HCT116 (cell line): ENCODE data around the gene FRG1. TPM values are rescaled to one million over a fixed set of nuclear protein-coding genes. Genes with fewer than 3 reads are reported as not detected.
A peak's percentile ranks its signal among the peaks of the same experiment; 100 is the strongest.
"Not testable (repeated sequence)": the region's sequence is repeated elsewhere in the genome, so short reads cannot be mapped to it uniquely, and the experiment has no call there.

Experiments
- ATAC-seq: fragments of 200-7000 bp; cut with Tn5 transposase; 2 replicates; pipeline ENCODE4 v1.9.1; 2020; ENCODE audit warnings: mild to moderate bottlenecking, moderate library complexity
- BruUV-seq: library from RNA; stranded (reverse); fragments of 400-500 nt; replicated peaks from 2 replicates; lab custom pipeline; 2021; lab: Mats Ljungman, UMichigan
- CTCF ChIA-PET: fragments of 300-600 bp; sonication (Branson Sonifier 250); formaldehyde crosslinking; loops from one replicate; lab custom pipeline; 2021; ENCODE audit warnings: antibody characterized with exemption; lab: Charles Lee
- POLR2A ChIA-PET: fragments of 300-600, 350-600 bp; sonication (Branson Sonifier 250); formaldehyde crosslinking; loops from one replicate; lab custom pipeline; 2021; ENCODE audit warnings: antibody characterized with exemption; lab: Charles Lee
- RAD21 ChIA-PET, 2 experiments: fragments of 300-600 bp; sonication (Branson Sonifier 250); formaldehyde crosslinking; loops; one replicate each; lab custom pipeline; 2023; ENCODE audit warnings: low total read pairs in 2 of 2; ENCODE audit not compliant: uncharacterized antibody in 2 of 2, unreplicated experiment in 2 of 2, low non-redundant PET in 1 of 2; lab: Charles Lee
- DNase-seq: peaks from one replicate; pipeline ENCODE4 v3.0.0-alpha.2; 2010; ENCODE audit warnings: low read depth, low spot score
- H2AFZ ChIP-seq: fragments of 200-600 bp; shearing (Covaris generic), sonication (generic); 2 replicates; pipeline ENCODE4 v1.6.1; 2017; ENCODE audit warnings: low read depth, mixed run types, mixed read lengths, antibody characterized with exemption, low read length; ENCODE audit not compliant: poor library complexity, severe bottlenecking
- H3K27ac ChIP-seq: 2 replicates; pipeline ENCODE4 v1.5.1; 2012; ENCODE audit warnings: low read depth, low read length
- H3K27me3 ChIP-seq: fragments of 200-600 bp; sonication (generic); 2 replicates; pipeline ENCODE4 v1.6.1; 2016; ENCODE audit warnings: mixed run types, low read length, mixed read lengths; ENCODE audit not compliant: insufficient read depth
- H3K36me3 ChIP-seq, 2 experiments: fragments of 200-500 bp in 1 of 2; fragments of 200-600 bp in 1 of 2; sonication (Bioruptor generic) in 1 of 2; sonication (generic) in 1 of 2; 2 replicates each; pipeline versions ENCODE4 v1.5.1 to v1.6.1; 2014 to 2016; ENCODE audit warnings: low read length in 2 of 2, inconsistent platforms in 1 of 2, mixed read lengths in 1 of 2, mixed run types in 1 of 2; ENCODE audit not compliant: insufficient read depth in 2 of 2, control insufficient read depth in 1 of 2
- H3K4me1 ChIP-seq, 2 experiments: fragments of 200-600 bp in 1 of 2; sonication (generic) in 1 of 2; 2 replicates each; pipeline versions ENCODE4 v1.5.1 to v1.6.1; 2012 to 2017; ENCODE audit warnings: low read length in 2 of 2, inconsistent platforms in 1 of 2, mild to moderate bottlenecking in 1 of 2, mixed read lengths in 1 of 2, mixed run types in 1 of 2, moderate library complexity in 1 of 2; ENCODE audit not compliant: insufficient read depth in 2 of 2, control insufficient read depth in 1 of 2
- H3K4me2 ChIP-seq: fragments of 200-600 bp; sonication (generic); 2 replicates; pipeline ENCODE4 v1.6.1; 2017; ENCODE audit warnings: mixed run types, low read length, mixed read lengths
- H3K4me3 ChIP-seq, 2 experiments: fragments of 200-600 bp in 1 of 2; sonication (generic) in 1 of 2; replicated peaks in 1 of 2; 2 replicates each; pipeline ENCODE4 v1.5.1; 2011 to 2016; ENCODE audit warnings: low read length in 2 of 2, control low read depth in 1 of 2, low read depth in 1 of 2, mild to moderate bottlenecking in 1 of 2, mixed read lengths in 1 of 2, mixed run types in 1 of 2
- H3K79me2 ChIP-seq: fragments of 200-600 bp; sonication (generic); 2 replicates; pipeline ENCODE4 v1.6.1; 2017; ENCODE audit warnings: mild to moderate bottlenecking, mixed run types, low read length, moderate library complexity, mixed read lengths; ENCODE audit not compliant: insufficient read depth
- H3K9ac ChIP-seq: fragments of 200-600 bp; sonication (generic); 2 replicates; pipeline ENCODE4 v1.6.1; 2016; ENCODE audit warnings: low read length, mixed read lengths
- H3K9me2 ChIP-seq: fragments of 200-600 bp; sonication (generic), shearing (Covaris generic); 2 replicates; pipeline ENCODE4 v1.6.1; 2017; ENCODE audit warnings: mixed run types, mild to moderate bottlenecking, moderate library complexity; ENCODE audit not compliant: insufficient read depth
- H3K9me3 ChIP-seq, 2 experiments: fragments of 200-500 bp in 1 of 2; fragments of 200-600 bp in 1 of 2; sonication (Bioruptor generic) in 1 of 2; sonication (generic) in 1 of 2; 2 replicates each; pipeline ENCODE4 v1.6.1; 2014 to 2017; ENCODE audit warnings: low read length in 2 of 2, mixed read lengths in 2 of 2, inconsistent platforms in 1 of 2, low read depth in 1 of 2, mild to moderate bottlenecking in 1 of 2, mixed run types in 1 of 2, moderate library complexity in 1 of 2; ENCODE audit not compliant: control insufficient read depth in 1 of 2, insufficient read depth in 1 of 2
- H4K20me1 ChIP-seq: fragments of 200-600 bp; sonication (generic), shearing (Covaris generic); 2 replicates; pipeline ENCODE4 v1.6.1; 2017; ENCODE audit warnings: mixed run types, mild to moderate bottlenecking, moderate library complexity; ENCODE audit not compliant: insufficient read depth
- ATF3 ChIP-seq: IDR thresholded peaks from 2 replicates; pipeline ENCODE4 v1.6.1; 2012
- CBX3 ChIP-seq: IDR thresholded peaks from 2 replicates; pipeline ENCODE4 v1.6.1; 2012; ENCODE audit warnings: low read depth
- CEBPB ChIP-seq: IDR thresholded peaks from 2 replicates; pipeline ENCODE4 v1.6.1; 2012; ENCODE audit warnings: low read depth
- EGR1 ChIP-seq: IDR thresholded peaks from 2 replicates; pipeline ENCODE4 v1.6.1; 2012; ENCODE audit warnings: low read depth
- ELF1 ChIP-seq: IDR thresholded peaks from 2 replicates; pipeline ENCODE4 v1.6.1; 2012; ENCODE audit warnings: low read depth, borderline replicate concordance
- EZH2 ChIP-seq: fragments of 200-600 bp; sonication (generic); IDR thresholded peaks from 2 replicates; pipeline ENCODE4 v1.6.1; 2017; ENCODE audit warnings: antibody characterized with exemption, mixed run types
- EZH2phosphoT487 ChIP-seq: fragments of 200-600 bp; IDR thresholded peaks from 2 replicates; pipeline ENCODE4 v1.6.1; 2018; ENCODE audit warnings: antibody characterized with exemption, borderline replicate concordance
- FOSL1 ChIP-seq: IDR thresholded peaks from 2 replicates; pipeline ENCODE4 v1.6.1; 2012; ENCODE audit warnings: low read depth
- JUND ChIP-seq: IDR thresholded peaks from 2 replicates; pipeline ENCODE4 v1.6.1; 2012
- MAX ChIP-seq: IDR thresholded peaks from 2 replicates; pipeline ENCODE4 v1.6.1; 2012
- POLR2AphosphoS5 ChIP-seq: IDR thresholded peaks from 2 replicates; pipeline ENCODE4 v1.6.1; 2011; ENCODE audit warnings: mild to moderate bottlenecking, low read depth, low read length, moderate library complexity
- RAD21 ChIP-seq: IDR thresholded peaks from 2 replicates; pipeline ENCODE4 v1.6.1; 2012; ENCODE audit warnings: low read depth, mild to moderate bottlenecking
- SIN3A ChIP-seq: IDR thresholded peaks from 2 replicates; pipeline ENCODE4 v1.6.1; 2012; ENCODE audit warnings: low read depth
- SP1 ChIP-seq: IDR thresholded peaks from 2 replicates; pipeline ENCODE4 v1.6.1; 2012; ENCODE audit warnings: low read depth
- SRF ChIP-seq: IDR thresholded peaks from 2 replicates; pipeline ENCODE4 v1.6.1; 2012; ENCODE audit warnings: low read depth
- YY1 ChIP-seq: IDR thresholded peaks from 2 replicates; pipeline ENCODE4 v1.6.1; 2011; ENCODE audit warnings: low read length, low read depth, moderate library complexity, mild to moderate bottlenecking; ENCODE audit not compliant: insufficient replicate concordance; ENCODE audit errors: extremely low read depth
- ZBTB33 ChIP-seq: IDR thresholded peaks from 2 replicates; pipeline ENCODE4 v1.6.1; 2011; ENCODE audit warnings: mild to moderate bottlenecking, low read length, moderate library complexity; ENCODE audit not compliant: insufficient replicate concordance; ENCODE audit errors: extremely low read depth
- ZFX ChIP-seq: fragments of 450-650 bp; IDR thresholded peaks from 2 replicates; pipeline ENCODE4 v1.6.1; 2017
- ZNF274 ChIP-seq: fragments of 200-500 bp; sonication (Bioruptor generic); IDR thresholded peaks from 2 replicates; pipeline ENCODE4 v1.6.1; 2014; ENCODE audit warnings: mild to moderate bottlenecking, low read depth, low read length, inconsistent platforms
- intact Hi-C: fragments of 100-400 bp; cut with micrococcal nuclease; formaldehyde crosslinking; loops from 2 replicates; pipeline ENCODE4 v1.10.0; 2022
- total RNA-seq: library from RNA; stranded (reverse); gene quantifications from one replicate; pipeline ENCODE4 v1.2.1, GENCODE V29; 2021; ENCODE audit not compliant: unreplicated experiment
- TF ChIP-seq, protein P1 (sequence below), 3 experiments: fragments of 200-600 bp in 1 of 3; sonication (generic) in 1 of 3; IDR thresholded peaks in 2 of 3; conservative IDR thresholded peaks in 1 of 3; 2 replicates each; pipeline ENCODE4 v1.5.1; 2012 to 2017; ENCODE audit warnings: low read depth in 2 of 3, low read length in 2 of 3, antibody characterized with exemption in 1 of 3, borderline replicate concordance in 1 of 3, control low read depth in 1 of 3, mild to moderate bottlenecking in 1 of 3, mixed read lengths in 1 of 3, mixed run types in 1 of 3, moderate library complexity in 1 of 3; ENCODE audit not compliant: insufficient read depth in 1 of 3

Gene FRG1
- total RNA-seq, 1 experiment from 2014 or later, result 44.5 TPM

- not testable (repeated sequence) for H3K9me2 ChIP-seq
- TF ChIP-seq, protein P1, sequence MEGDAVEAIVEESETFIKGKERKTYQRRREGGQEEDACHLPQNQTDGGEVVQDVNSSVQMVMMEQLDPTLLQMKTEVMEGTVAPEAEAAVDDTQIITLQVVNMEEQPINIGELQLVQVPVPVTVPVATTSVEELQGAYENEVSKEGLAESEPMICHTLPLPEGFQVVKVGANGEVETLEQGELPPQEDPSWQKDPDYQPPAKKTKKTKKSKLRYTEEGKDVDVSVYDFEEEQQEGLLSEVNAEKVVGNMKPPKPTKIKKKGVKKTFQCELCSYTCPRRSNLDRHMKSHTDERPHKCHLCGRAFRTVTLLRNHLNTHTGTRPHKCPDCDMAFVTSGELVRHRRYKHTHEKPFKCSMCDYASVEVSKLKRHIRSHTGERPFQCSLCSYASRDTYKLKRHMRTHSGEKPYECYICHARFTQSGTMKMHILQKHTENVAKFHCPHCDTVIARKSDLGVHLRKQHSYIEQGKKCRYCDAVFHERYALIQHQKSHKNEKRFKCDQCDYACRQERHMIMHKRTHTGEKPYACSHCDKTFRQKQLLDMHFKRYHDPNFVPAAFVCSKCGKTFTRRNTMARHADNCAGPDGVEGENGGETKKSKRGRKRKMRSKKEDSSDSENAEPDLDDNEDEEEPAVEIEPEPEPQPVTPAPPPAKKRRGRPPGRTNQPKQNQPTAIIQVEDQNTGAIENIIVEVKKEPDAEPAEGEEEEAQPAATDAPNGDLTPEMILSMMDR (IDR thresholded peaks at IDR 0.05 in 2 of 3, conservative IDR thresholded peaks at IDR 0.05 in 1 of 3; ENCODE audit: borderline replicate concordance in 1 of 3, insufficient read depth in 1 of 3, low read depth in 2 of 3, low read length in 2 of 3), result peak in 2 of 3 experiments; percentile 28 to 41; a peak in 3 of 6 replicates
- TF ChIP-seq, all 23 proteins: peak for 1; not testable (repeated sequence) for 22
- BruUV-seq, DNase-seq, RAD21 ChIA-PET, H3K9me3 ChIP-seq, H3K27ac ChIP-seq, H3K9ac ChIP-seq, H3K79me2 ChIP-seq, intact Hi-C loops, CTCF ChIA-PET, H3K4me2 ChIP-seq, H3K36me3 ChIP-seq, H4K20me1 ChIP-seq, H3K27me3 ChIP-seq, H3K4me1 ChIP-seq, POLR2A ChIA-PET, H2AFZ ChIP-seq, H3K4me3 ChIP-seq: not testable (repeated sequence)
- ATAC-seq, result peak; percentile 68
Measured at GRCh38 chr4:189980292-189980691, 39.6 kb downstream of the FRG1 start.

DNA sequence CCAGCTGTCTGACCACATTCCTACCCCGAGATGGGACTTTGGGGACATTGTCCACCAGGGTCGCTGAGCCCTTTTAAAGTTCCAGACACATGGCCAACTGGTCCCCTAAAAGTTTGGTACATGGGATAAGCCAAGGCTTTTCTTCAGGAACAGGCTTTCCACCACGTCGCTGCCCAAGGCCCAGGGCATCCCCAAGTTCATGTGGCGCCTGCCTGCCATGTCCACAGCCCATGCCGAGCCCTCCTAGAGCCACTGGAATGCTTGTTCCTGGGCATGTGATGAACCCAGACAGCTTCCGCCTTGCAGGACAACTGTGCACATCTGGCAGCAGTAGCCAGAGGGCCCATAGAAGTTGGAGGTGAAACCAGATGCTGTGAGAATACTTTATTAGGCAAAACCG is 41.3 kb downstream of the FRG1 start:
- no peaks in the 10 kb centered on the region for H3K36me3 ChIP-seq
- ATAC-seq, result no peak
- no peaks in the 10 kb centered on the region for H3K27me3 ChIP-seq
- CTCF ChIA-PET, result no interaction called here
- POLR2A ChIA-PET, result no interaction called here
- DNase-seq, result no peak
- no peaks in the 10 kb centered on the region for H3K4me1 ChIP-seq
- no peaks in the 10 kb centered on the region for H3K79me2 ChIP-seq
- H3K9me3 ChIP-seq, result no peaks in the 10 kb centered on the region
- H3K4me3 ChIP-seq, result no peak overlapping the region
- no peak overlapping the region for H3K27ac ChIP-seq
- no peaks in the 10 kb centered on the region for H4K20me1 ChIP-seq
- H3K9ac ChIP-seq, result no peak overlapping the region
- BruUV-seq, result no TSS peak
- intact Hi-C loops, result no loop called here
- RAD21 ChIA-PET, result no interaction called here
- H3K4me2 ChIP-seq, result no peak overlapping the region
- no peaks in the 10 kb centered on the region for H3K9me2 ChIP-seq
- H2AFZ ChIP-seq, result no peak overlapping the region
- TF ChIP-seq YY1 (no peak), JUND (no peak), ATF3 (no peak), FOSL1 (no peak), MAX (no peak), ZBTB33 (no peak), ZFX (no peak), CBX3 (no peak), RAD21 (no peak), SRF (no peak), EGR1 (no peak), EZH2 (no peak), POLR2AphosphoS5 (no peak), ELF1 (no peak), CEBPB (no peak), EZH2phosphoT487 (no peak), ZNF274 (no peak), SIN3A (no peak), SP1 (no peak)
